DOHH2 (cell line): Measurements from ENCODE around the gene GOLGA8O.
"Not testable (repeated sequence)": the region's sequence is repeated elsewhere in the genome, so short reads cannot be mapped to it uniquely, and the experiment has no call there.

Source experiments
- CTCF ChIP-seq: fragments of 200-600 bp; sonication (generic); IDR thresholded peaks from one replicate; pipeline ENCODE4 v1.5.1; 2014; ENCODE audit warnings: antibody characterized with exemption, mild to moderate bottlenecking, low read depth, low read length; ENCODE audit not compliant: poor library complexity, severe bottlenecking
- EZH2phosphoT487 ChIP-seq: fragments of 200-600 bp; sonication (generic); IDR thresholded peaks from 2 replicates; pipeline ENCODE4 v1.6.1; 2017; ENCODE audit warnings: borderline replicate concordance, mild to moderate bottlenecking, antibody characterized with exemption, low read length, moderate library complexity, mixed read lengths

- not testable (repeated sequence) for TF ChIP-seq CTCF, EZH2phosphoT487
Observed at GRCh38 chr15:32504152-32504811, 48.8 kb upstream of the GOLGA8O start.
